ENCODE data around the gene AGXT.

DNA sequence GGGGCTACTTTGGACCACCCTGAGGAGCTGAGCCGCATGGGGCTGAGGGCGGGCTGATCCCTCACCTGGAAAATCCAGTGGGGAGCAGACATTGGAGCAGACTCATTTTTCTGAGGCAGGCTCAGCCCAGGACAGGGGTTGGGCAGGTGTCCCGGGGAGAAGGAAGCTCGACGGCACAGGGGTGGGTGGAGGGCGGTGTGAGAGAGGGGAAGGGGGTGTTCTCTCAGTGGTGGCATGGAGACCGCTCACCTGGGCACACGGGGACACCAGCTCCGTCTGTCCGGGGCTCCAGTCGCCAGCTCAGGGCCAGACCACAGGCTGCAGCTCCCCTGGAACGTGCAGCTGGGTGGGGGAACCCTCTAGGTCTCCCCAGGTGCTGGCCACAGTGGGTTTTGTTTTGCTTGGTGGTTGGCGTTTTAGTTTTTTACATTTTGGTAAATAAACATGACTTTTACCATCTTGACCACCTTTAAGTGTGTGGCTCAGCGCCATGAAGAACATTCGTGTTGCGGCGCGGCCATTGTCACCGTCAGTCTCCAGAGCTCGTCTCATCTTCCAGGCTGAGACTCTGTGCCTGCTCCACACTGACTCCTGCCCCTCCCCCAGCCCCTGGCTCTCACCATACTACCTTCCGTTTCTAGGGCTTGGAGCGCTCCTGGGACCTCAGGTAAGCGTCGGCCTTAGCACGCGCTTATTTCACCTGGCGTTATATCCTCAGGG lies 31.7 kb downstream of the AGXT start:
- no peak for TF ChIP-seq POLR2AphosphoS5 (IDR thresholded peaks at IDR 0.05; ENCODE audit: low read depth, low read length)
- TF ChIP-seq, protein P1, sequence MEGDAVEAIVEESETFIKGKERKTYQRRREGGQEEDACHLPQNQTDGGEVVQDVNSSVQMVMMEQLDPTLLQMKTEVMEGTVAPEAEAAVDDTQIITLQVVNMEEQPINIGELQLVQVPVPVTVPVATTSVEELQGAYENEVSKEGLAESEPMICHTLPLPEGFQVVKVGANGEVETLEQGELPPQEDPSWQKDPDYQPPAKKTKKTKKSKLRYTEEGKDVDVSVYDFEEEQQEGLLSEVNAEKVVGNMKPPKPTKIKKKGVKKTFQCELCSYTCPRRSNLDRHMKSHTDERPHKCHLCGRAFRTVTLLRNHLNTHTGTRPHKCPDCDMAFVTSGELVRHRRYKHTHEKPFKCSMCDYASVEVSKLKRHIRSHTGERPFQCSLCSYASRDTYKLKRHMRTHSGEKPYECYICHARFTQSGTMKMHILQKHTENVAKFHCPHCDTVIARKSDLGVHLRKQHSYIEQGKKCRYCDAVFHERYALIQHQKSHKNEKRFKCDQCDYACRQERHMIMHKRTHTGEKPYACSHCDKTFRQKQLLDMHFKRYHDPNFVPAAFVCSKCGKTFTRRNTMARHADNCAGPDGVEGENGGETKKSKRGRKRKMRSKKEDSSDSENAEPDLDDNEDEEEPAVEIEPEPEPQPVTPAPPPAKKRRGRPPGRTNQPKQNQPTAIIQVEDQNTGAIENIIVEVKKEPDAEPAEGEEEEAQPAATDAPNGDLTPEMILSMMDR (IDR thresholded peaks at IDR 0.05): no peak
- TF ChIP-seq SIN3A (IDR thresholded peaks at IDR 0.05; ENCODE audit: borderline replicate concordance, insufficient read depth, low read depth, low read length): no peak
- TF ChIP-seq, protein P2, sequence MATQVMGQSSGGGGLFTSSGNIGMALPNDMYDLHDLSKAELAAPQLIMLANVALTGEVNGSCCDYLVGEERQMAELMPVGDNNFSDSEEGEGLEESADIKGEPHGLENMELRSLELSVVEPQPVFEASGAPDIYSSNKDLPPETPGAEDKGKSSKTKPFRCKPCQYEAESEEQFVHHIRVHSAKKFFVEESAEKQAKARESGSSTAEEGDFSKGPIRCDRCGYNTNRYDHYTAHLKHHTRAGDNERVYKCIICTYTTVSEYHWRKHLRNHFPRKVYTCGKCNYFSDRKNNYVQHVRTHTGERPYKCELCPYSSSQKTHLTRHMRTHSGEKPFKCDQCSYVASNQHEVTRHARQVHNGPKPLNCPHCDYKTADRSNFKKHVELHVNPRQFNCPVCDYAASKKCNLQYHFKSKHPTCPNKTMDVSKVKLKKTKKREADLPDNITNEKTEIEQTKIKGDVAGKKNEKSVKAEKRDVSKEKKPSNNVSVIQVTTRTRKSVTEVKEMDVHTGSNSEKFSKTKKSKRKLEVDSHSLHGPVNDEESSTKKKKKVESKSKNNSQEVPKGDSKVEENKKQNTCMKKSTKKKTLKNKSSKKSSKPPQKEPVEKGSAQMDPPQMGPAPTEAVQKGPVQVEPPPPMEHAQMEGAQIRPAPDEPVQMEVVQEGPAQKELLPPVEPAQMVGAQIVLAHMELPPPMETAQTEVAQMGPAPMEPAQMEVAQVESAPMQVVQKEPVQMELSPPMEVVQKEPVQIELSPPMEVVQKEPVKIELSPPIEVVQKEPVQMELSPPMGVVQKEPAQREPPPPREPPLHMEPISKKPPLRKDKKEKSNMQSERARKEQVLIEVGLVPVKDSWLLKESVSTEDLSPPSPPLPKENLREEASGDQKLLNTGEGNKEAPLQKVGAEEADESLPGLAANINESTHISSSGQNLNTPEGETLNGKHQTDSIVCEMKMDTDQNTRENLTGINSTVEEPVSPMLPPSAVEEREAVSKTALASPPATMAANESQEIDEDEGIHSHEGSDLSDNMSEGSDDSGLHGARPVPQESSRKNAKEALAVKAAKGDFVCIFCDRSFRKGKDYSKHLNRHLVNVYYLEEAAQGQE (IDR thresholded peaks at IDR 0.05; ENCODE audit: insufficient read depth in 1 of 2, low read depth in 2 of 2, low read length in 1 of 2): no peak
